ENCODE measurements around the gene DDR2.

Gene DDR2

DNA sequence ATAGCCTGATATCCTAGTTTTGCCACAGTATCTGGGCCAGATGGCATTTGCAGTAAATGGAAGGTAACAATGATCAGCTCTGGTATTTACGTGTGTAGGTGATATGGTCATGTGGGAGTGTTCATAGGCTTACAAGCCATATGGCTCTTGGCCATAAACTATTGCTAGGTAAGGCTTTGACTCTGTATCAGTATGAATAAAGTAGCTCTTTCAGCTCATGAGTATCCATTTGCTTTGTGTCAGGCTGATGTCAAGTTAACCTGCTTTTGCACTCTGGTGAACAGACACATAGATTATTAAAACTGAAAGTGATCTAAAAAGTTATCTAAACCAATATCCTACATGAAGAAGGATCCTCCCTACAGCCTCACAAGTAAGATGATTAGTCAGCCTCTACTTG lies 69.0 kb downstream of the DDR2 start:
- DNase-seq = no peak

DNA sequence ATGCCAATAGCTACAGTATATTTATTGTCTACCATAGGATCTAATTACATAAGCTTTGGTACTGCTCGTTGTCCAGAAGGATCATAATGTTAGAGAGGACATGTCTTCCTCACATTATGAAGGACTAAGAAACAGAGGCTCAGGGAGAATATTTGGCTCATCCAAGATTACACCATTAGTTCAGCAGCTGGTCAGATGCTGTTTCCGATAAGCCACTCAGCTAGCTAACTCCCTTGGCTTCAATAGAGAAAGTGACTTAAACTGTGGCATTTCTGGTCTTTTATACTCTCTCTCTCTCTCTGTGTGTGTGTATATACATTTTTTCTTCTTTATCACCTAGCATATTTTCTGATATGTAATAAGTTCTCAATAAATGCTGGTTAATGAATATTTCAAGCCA lies 70.4 kb downstream of the DDR2 start:
- DNase-seq = no peak

DNA sequence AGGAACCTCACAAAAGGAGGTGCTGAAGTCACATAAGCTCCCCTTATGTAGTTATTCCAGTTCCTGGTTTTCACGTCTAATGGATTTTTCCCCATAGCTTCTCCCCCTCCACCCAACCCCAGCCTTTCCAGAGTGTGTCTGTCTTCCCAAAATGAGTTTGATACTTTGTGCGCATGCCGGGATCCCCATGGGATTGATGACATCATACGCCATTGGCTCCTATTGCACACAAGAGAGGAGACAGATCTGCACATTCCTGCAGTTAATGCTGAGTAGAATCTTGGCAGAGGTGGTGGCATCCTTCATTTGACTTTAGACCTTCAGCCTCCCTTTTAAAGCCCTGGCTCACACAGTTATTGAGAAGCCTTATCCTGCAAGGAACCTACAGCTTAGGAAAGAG lies 71.4 kb downstream of the DDR2 start:
- no peak for DNase-seq

GRCh38 chr1:162704673-162705424 lies 72.6 kb downstream of the DDR2 start:
- no peak for DNase-seq

DNA sequence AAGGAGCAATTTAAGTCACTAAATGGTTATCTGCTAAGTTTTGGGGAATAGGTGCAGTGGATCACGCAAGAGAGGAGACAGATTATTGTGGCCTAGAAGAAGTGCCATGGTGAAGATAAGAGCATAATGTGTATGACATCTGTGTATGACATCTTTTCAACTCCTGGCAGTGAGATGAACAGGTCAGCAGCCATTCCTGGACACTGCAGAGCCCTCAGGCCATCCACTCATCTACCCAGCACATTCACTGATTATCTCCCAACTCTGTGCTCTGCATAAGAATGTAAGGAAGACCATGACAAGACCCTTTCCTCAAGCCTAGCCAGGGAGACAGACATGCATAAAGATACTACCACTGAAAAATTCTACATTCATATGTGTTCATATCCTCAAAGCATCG lies 73.7 kb downstream of the DDR2 start:
- DNase-seq = no peak

- DNase-seq = no peak
Observed at GRCh38 chr1:162706606-162707005, 74.3 kb downstream of the DDR2 start.

DNA sequence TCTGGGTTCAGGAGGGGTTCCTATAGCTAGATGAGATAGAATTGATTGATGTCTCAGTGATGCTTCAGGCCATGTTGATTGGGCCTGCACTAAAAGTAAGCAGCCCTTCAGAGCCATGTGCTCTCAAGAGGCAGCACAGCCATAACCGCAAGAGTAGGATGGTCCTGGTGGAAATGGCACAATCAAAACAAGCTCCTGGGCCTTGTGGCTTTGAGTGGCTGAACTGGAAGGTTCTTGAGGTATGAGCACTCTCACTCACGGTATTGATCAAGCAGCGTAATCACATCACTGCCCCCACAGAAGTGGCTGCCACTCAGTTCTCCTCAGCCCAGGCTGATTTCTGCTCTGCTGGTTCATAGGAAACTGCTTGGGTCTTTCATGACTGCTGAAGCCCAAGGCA lies 76.0 kb downstream of the DDR2 start:
- no peak for DNase-seq

DNA sequence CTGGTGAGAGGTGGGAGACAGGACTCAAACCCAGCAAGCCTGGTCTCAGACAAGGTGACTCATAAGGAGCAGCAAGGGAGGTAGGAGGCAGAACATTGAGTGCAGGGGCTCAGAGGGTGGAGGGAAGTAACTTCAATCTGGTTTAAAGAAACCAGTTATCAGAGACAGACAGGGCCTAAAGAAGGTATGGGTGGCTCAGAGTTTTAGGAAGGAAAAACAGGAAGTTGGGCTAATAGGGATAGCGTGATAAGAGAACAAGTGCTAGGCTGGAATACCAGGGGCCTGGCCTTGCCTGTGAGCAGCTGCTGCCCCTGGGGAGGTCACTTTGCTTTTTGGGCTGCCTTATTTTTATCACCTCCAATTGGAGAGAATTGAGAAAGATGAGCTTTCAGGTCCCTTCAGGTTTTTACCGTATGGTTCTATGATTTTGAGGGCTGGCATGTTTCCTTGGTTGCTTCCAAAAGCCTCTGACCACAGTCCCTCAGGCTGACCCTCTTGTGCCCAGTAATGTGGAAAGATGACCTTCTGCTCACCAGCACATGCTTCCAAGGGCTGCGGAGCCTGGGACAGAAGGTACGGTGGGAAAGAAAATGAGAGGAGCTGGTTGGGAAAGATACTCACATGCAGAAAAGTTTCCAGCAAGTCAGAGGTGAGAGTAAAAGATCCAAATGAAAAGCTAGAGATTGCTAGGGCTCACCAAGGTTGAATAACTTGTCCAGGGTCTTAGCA lies 77.0 kb downstream of the DDR2 start:
- DNase-seq = no peak

DNA sequence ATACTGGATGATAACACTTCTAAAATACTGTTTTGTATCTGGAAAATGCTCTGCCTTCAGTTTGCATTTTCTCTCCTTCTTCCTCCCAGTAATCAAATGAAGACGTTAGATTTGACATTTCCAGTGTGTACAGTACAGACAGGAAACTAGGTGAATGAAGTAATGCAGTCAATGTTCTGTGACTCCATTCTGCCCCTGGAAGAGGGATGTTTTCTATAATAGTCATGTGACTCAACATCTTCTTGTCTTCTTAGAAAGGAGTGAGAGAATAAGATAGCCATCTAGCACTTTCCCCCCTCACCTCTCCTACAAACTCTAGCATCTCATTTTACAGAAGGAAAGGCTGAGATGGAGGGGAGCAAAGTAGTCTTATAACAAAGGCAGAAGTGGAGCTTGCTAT lies 77.6 kb downstream of the DDR2 start:
- no peak for DNase-seq

DNA sequence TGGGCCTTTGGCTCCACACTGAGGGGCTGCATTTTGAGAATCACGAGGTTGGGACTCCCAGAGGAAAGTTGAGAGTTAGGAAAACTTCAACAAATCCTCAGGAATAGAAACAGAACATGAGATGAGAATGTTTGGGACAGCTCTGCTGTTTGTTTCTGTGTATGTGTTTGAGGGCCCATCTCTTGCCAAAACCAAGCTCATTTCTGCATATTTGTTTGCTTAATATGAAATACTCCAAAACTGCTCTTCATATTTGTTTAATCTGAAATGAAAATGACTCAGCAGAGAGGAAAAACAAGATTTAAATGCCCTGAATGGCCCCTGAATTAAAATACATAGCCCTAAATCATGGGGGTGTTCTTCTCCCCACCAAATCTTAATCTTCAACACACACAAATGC lies 78.1 kb downstream of the DDR2 start:
- DNase-seq = no peak

DNA sequence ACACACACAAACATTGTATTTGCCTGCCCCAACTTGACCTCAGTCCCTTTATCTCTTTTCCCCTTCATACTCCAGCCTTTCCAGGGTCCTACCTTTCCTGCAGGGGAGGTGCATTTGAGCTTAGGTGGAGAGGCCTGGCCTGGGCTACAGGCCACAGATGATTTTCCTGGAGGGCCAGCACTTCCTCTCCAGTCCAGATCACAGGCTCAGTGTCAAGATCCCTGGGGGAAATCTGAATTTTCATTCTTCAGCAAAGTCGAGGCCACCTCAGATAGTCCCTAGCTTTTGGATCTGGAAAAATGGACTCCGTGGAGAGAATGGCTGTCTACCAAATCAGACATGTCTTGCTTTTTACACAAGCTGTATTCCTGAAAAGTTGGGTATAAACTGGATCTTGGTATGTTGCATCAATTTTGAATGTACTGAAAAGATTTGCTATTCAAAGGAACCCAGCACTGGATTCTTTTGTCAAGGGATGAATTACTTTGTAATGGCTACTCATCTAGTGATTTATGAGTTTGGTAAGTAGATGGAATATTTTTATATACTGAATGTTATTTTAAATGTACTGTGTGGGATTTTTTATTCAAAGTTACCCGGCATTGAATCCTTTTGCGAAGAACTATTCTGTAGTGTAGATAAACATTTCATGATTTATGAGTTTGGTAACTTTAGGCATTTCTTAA lies 78.7 kb downstream of the DDR2 start:
- DNase-seq = no peak

GRCh38 chr1:162712317-162713029 lies 80.2 kb downstream of the DDR2 start:
- DNase-seq = no peak

- no peak for DNase-seq
Observed at GRCh38 chr1:162716123-162716522, 83.9 kb downstream of the DDR2 start.

- DNase-seq = no peak
Observed at GRCh38 chr1:162716552-162716951, 84.3 kb downstream of the DDR2 start.

DNA sequence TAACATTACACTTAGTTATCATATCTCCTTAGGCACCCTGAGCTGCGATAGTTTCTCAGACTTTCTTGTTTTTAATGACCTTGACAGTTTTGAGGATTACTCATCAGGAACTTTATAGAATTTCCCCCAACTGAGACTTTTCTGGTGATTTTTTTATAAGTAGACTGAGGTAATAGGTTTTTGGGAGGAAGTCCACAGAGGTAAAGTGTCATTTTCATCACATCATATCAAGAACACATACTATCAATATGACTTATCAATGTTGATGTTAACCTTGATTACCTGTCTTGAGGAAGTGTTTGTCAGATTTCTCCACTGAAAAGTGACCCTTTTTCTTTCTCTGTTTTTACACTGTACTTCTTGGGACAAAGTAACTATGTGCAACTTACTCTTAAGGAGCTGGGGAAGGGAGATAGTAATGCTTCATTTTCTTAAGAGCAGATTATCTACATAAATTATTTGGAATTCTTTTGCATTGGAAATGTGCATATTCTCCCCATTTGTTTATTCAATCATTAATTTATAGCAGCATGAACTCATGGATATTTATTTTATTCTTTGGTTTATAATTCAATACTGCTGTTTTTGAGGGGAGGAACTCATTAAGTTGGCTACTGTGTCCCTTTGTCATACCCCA lies 85.4 kb downstream of the DDR2 start:
- no peak for DNase-seq

- DNase-seq = no peak
Observed at GRCh38 chr1:162719678-162720077, 87.4 kb downstream of the DDR2 start.

DNA sequence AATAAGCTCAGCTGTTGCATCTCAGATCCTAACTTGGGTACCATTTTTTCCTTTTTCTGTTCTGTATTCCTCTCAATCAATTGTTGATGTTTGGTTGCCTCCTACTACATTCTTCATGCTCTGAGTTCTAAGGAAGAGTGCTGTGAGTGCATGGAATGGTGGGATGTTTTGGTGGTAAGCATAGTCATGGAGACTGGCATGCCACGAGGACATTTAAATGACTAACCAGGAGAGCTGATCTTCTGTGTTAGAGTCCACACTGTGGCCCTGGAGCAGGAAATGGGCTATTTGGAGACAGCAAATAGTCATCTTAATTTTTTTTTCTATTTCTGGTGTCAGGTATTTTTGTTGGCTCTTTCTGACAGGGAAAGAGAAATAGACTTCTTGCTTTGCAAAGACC lies 88.7 kb downstream of the DDR2 start:
- DNase-seq = no peak

DNA sequence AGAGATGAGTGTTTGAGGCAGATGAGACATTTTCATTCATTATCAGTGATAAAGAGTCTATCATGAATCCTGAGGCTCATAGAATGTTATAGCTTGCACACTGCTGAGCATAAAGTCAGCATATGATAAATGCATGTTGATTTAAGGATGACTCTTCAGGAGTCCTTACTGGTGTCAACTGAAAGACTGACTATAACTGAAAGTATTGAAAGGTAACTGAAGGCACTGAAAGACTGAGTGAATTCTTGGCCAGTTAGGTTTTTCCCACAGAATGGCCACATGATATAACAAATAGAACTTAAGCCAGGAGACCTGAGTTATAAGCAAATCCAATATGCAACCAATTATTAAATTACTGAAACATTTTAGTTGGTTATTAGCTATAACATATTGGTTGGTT lies 89.2 kb downstream of the DDR2 start:
- DNase-seq = no peak

DNA sequence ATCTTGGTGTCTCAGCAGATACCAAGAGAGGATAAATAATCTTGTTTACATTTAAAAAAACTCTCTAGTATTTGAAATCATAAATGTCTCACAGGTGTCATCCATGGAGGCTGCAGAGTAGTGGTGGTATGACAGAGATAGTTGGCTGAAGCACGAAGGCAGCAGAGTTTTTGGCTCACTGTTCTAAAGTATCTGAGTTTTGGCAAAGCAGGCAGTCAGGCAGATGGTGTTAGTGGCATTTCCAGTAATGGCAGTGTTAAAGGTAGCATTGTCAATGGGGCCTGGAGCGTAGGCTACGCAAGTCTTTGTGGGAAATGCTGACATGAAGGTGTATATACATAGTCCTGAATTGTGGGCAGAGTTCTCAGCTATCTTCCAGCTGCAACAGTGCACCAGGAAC lies 89.8 kb downstream of the DDR2 start:
- no peak for DNase-seq

- DNase-seq = no peak
Observed at GRCh38 chr1:162724583-162725120, 92.4 kb downstream of the DDR2 start.

DNA sequence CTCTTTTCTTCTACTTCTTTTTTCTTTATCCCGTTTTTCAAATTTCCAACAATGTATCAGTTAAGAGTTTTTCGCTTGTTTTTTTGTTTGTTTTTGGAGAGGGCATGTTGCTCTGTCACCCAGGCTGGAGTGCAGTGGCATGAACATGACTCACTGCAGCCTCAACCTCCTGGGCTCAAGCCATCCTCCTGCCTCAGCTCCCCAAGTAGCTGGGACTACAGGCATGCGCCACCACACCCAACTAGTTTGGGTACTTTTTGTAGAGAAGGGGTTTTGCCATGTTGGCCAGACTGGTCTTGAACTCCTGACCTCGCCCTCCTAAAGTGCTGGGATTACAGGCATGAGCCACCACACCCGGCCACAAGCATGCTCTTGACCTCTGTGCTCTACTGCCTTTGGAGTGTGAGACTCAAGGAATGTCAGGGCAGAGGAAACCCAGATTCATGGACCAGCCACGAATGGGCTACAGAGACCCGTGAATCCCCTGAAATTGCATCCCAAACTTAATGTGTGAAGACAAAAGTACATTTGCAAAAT lies 93.1 kb downstream of the DDR2 start:
- DNase-seq = no peak

GRCh38 chr1:162726555-162726954 lies 94.3 kb downstream of the DDR2 start:
- DNase-seq = no peak

Data from islet precursor cell (in vitro differentiated cells).